Neural cell (in vitro differentiated cells): ENCODE data around the gene NEK10. TPM values are rescaled to one million over a fixed set of nuclear protein-coding genes. Genes with fewer than 3 reads are reported as not detected.

Experiments used
- H2AFZ ChIP-seq: fragments of 200-600, 300-800 bp; sonication (generic), shearing (Covaris generic); 2 replicates; pipeline ENCODE4 v1.6.0; 2014; ENCODE audit warnings: low read depth, mild to moderate bottlenecking, antibody characterized with exemption, low read length, moderate library complexity
- H3F3A ChIP-seq: fragments of 200-600 bp; shearing (Covaris generic); 2 replicates; pipeline ENCODE4 v1.6.1; 2016; ENCODE audit warnings: mild to moderate bottlenecking, moderate library complexity, mixed read lengths, antibody characterized with exemption, low read length; ENCODE audit not compliant: insufficient read depth, poor library complexity, severe bottlenecking
- H3K27ac ChIP-seq: fragments of 200-600, 300-800 bp; sonication (generic), shearing (Covaris generic); 2 replicates; pipeline ENCODE4 v1.5.1; 2014; ENCODE audit warnings: mild to moderate bottlenecking, low read length, moderate library complexity
- H3K27me3 ChIP-seq: fragments of 300-800, 200-600 bp; sonication (generic), shearing (Covaris generic); 2 replicates; pipeline ENCODE4 v1.6.0; 2014; ENCODE audit warnings: mild to moderate bottlenecking, low read depth, low read length, moderate library complexity; ENCODE audit not compliant: insufficient read depth
- H3K36me3 ChIP-seq: fragments of 300-800, 200-600 bp; sonication (generic), shearing (Covaris generic); 2 replicates; pipeline ENCODE4 v1.5.1; 2014; ENCODE audit warnings: mild to moderate bottlenecking, antibody characterized with exemption, low read length, moderate library complexity; ENCODE audit not compliant: insufficient read depth
- H3K4me2 ChIP-seq: fragments of 300-800, 200-600 bp; sonication (generic), shearing (Covaris generic); 2 replicates; pipeline ENCODE4 v1.6.0; 2014; ENCODE audit warnings: mild to moderate bottlenecking, low read length
- H3K4me3 ChIP-seq: fragments of 300-800, 200-600 bp; sonication (generic), shearing (Covaris generic); 2 replicates; pipeline ENCODE4 v1.5.1; 2014; ENCODE audit warnings: mild to moderate bottlenecking, low read length, moderate library complexity
- H3K79me2 ChIP-seq: fragments of 200-600 bp; shearing (Covaris generic); replicated peaks from 2 replicates; pipeline ENCODE4 v1.6.0; 2014; ENCODE audit warnings: mild to moderate bottlenecking, low read length, moderate library complexity; ENCODE audit not compliant: insufficient read depth
- H3K9ac ChIP-seq: fragments of 300-800, 200-600 bp; sonication (generic), shearing (Covaris generic); 2 replicates; pipeline ENCODE4 v1.6.1; 2016; ENCODE audit warnings: mild to moderate bottlenecking, low read length, mixed read lengths
- H3K9me2 ChIP-seq: fragments of 200-600 bp; shearing (Covaris generic); 2 replicates; pipeline ENCODE4 v1.6.1; 2016; ENCODE audit warnings: mild to moderate bottlenecking, low read length, mixed read lengths; ENCODE audit not compliant: insufficient read depth
- H3K9me3 ChIP-seq: fragments of 200-600, 300-800 bp; sonication (generic), shearing (Covaris generic); 2 replicates; pipeline ENCODE4 v1.6.1; 2016; ENCODE audit warnings: mild to moderate bottlenecking, mixed run types, low read length, moderate library complexity, mixed read lengths
- H4K20me1 ChIP-seq: fragments of 200-600 bp; shearing (Covaris generic); 2 replicates; pipeline ENCODE4 v1.6.1; 2016; ENCODE audit warnings: mild to moderate bottlenecking, mixed run types; ENCODE audit not compliant: insufficient read depth
- EP300 ChIP-seq: fragments of 450-650 bp; conservative IDR thresholded peaks from 2 replicates; pipeline ENCODE4 v1.6.1; 2014; ENCODE audit warnings: antibody characterized with exemption, mild to moderate bottlenecking, moderate library complexity; ENCODE audit not compliant: poor library complexity, severe bottlenecking
- EZH2 ChIP-seq: fragments of 200-600, 300-800 bp; shearing (Covaris generic), sonication (generic); IDR thresholded peaks from 2 replicates; pipeline ENCODE4 v1.6.1; 2014; ENCODE audit warnings: antibody characterized with exemption, low read length, borderline replicate concordance, mild to moderate bottlenecking; ENCODE audit not compliant: insufficient read depth, poor library complexity, severe bottlenecking
- MXI1 ChIP-seq: fragments of 450-650 bp; conservative IDR thresholded peaks from 2 replicates; pipeline ENCODE4 v1.6.1; 2014; ENCODE audit warnings: antibody characterized with exemption, mild to moderate bottlenecking; ENCODE audit not compliant: poor library complexity, severe bottlenecking
- POLR2AphosphoS5 ChIP-seq: IDR thresholded peaks from 2 replicates; pipeline ENCODE4 v1.6.1; 2012
- RAD21 ChIP-seq: fragments of 450-650 bp; conservative IDR thresholded peaks from 2 replicates; pipeline ENCODE4 v1.6.1; 2014; ENCODE audit warnings: antibody characterized with exemption, mild to moderate bottlenecking, moderate library complexity
- SMC3 ChIP-seq: fragments of 450-650 bp; conservative IDR thresholded peaks from 2 replicates; pipeline ENCODE4 v1.6.1; 2014; ENCODE audit warnings: antibody characterized with exemption, mild to moderate bottlenecking, moderate library complexity; ENCODE audit not compliant: poor library complexity
- TAF1 ChIP-seq: IDR thresholded peaks from 2 replicates; pipeline ENCODE4 v1.6.1; 2012; ENCODE audit warnings: low read depth
- polyA plus RNA-seq: library from polyadenylated mRNA; depleted of rRNA; stranded (reverse); fragments of >200 nt; gene quantifications from 2 replicates; pipeline ENCODE4 v1.2.3, GENCODE V29; 2014
- TF ChIP-seq, protein P1 (sequence below): fragments of 450-650 bp; IDR thresholded peaks from 2 replicates; pipeline ENCODE4 v1.5.1; 2014; ENCODE audit warnings: antibody characterized with exemption, mild to moderate bottlenecking, moderate library complexity; ENCODE audit not compliant: poor library complexity, severe bottlenecking
- TF ChIP-seq, protein P2 (sequence below): IDR thresholded peaks from 2 replicates; pipeline ENCODE4 v1.6.1; 2012; ENCODE audit warnings: borderline replicate concordance

Gene NEK10
- polyA plus RNA-seq, 1 donor from 2014 or later = 17.6 TPM

DNA sequence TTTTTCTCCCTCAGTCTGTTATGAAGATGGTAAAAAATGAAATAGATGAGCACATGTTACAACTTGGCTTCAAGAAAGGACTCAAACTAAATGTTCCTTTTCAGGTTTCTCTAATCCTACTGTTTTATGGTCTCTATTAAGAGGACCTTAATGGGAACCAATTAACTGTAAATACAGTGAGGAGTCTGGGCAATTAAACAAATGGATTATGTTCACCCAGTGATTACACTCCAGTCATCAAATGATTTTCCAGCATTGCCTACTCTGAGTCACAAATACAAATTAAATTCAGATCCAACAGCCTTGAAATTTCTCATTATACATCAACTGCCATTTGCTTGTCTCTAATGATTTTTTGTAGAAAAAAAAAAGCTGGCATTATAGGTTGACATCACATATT, 129.2 kb downstream of the NEK10 start:
- no peak for TF ChIP-seq MXI1
- no peak for TF ChIP-seq EP300
- TF ChIP-seq, protein P1, sequence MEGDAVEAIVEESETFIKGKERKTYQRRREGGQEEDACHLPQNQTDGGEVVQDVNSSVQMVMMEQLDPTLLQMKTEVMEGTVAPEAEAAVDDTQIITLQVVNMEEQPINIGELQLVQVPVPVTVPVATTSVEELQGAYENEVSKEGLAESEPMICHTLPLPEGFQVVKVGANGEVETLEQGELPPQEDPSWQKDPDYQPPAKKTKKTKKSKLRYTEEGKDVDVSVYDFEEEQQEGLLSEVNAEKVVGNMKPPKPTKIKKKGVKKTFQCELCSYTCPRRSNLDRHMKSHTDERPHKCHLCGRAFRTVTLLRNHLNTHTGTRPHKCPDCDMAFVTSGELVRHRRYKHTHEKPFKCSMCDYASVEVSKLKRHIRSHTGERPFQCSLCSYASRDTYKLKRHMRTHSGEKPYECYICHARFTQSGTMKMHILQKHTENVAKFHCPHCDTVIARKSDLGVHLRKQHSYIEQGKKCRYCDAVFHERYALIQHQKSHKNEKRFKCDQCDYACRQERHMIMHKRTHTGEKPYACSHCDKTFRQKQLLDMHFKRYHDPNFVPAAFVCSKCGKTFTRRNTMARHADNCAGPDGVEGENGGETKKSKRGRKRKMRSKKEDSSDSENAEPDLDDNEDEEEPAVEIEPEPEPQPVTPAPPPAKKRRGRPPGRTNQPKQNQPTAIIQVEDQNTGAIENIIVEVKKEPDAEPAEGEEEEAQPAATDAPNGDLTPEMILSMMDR = no peak
- TF ChIP-seq, protein P2, sequence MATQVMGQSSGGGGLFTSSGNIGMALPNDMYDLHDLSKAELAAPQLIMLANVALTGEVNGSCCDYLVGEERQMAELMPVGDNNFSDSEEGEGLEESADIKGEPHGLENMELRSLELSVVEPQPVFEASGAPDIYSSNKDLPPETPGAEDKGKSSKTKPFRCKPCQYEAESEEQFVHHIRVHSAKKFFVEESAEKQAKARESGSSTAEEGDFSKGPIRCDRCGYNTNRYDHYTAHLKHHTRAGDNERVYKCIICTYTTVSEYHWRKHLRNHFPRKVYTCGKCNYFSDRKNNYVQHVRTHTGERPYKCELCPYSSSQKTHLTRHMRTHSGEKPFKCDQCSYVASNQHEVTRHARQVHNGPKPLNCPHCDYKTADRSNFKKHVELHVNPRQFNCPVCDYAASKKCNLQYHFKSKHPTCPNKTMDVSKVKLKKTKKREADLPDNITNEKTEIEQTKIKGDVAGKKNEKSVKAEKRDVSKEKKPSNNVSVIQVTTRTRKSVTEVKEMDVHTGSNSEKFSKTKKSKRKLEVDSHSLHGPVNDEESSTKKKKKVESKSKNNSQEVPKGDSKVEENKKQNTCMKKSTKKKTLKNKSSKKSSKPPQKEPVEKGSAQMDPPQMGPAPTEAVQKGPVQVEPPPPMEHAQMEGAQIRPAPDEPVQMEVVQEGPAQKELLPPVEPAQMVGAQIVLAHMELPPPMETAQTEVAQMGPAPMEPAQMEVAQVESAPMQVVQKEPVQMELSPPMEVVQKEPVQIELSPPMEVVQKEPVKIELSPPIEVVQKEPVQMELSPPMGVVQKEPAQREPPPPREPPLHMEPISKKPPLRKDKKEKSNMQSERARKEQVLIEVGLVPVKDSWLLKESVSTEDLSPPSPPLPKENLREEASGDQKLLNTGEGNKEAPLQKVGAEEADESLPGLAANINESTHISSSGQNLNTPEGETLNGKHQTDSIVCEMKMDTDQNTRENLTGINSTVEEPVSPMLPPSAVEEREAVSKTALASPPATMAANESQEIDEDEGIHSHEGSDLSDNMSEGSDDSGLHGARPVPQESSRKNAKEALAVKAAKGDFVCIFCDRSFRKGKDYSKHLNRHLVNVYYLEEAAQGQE = no peak
- no peak for TF ChIP-seq TAF1
- no peak for TF ChIP-seq RAD21
- TF ChIP-seq EZH2 = no peak
- no peak for TF ChIP-seq POLR2AphosphoS5
- no peak for TF ChIP-seq SMC3
- Histone ChIP-seq H3K9me2 (no peaks in the 10 kb centered on the region), H3K9me3 (no peaks in the 10 kb centered on the region), H3K9ac (no peak overlapping the region), H2AFZ (no peak overlapping the region), H3K4me2 (no peak overlapping the region), H3K79me2 (no peaks in the 10 kb centered on the region), H3K36me3 (no peaks in the 10 kb centered on the region), H3K4me3 (no peak overlapping the region), H3K27ac (no peak overlapping the region), H4K20me1 (no peaks in the 10 kb centered on the region), H3K27me3 (no peaks in the 10 kb centered on the region), H3F3A (no peaks in the 10 kb centered on the region)

DNA sequence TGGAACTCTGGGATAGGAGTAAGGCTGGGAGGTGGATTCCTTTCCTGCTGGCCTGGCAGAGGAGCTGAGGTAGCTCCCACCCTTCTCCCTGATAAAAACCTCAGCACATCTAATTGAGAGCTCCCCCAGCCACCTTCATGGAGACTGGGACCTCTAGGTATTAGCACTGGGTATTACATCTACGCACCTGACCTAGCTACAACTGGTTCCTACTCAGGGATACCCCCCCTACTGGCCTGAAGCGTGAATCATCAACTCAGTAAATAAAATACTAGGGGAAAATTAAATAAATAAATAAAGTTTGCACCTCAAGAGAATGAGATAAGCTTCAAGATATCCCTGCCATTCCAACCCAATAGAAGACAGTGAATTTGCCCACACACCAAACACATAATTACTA, 140.4 kb downstream of the NEK10 start:
- H3K36me3 ChIP-seq = no peaks in the 10 kb centered on the region
- H3K9ac ChIP-seq = no peak overlapping the region
- no peaks in the 10 kb centered on the region for H4K20me1 ChIP-seq
- H3K27me3 ChIP-seq = no peaks in the 10 kb centered on the region
- TF ChIP-seq, protein P2 = no peak
- TF ChIP-seq EP300 (no peak), RAD21 (no peak), POLR2AphosphoS5 (no peak), SMC3 (no peak)
- TF ChIP-seq, protein P1 = no peak
- no peak overlapping the region for H3K4me2 ChIP-seq
- H3F3A ChIP-seq = no peaks in the 10 kb centered on the region
- no peak overlapping the region for H3K27ac ChIP-seq
- no peaks in the 10 kb centered on the region for H3K9me2 ChIP-seq
- H3K79me2 ChIP-seq = no peaks in the 10 kb centered on the region
- H2AFZ ChIP-seq = no peak overlapping the region
- no peaks in the 10 kb centered on the region for H3K9me3 ChIP-seq
- no peak overlapping the region for H3K4me3 ChIP-seq
